Esophagus squamous epithelium (tissue), 4 donors: ENCODE data around the gene CDIP1.

Experiments
- POLR2A ChIP-seq, 4 donors: fragments of 450-650 bp; IDR thresholded peaks; one replicate each; pipeline ENCODE4 v1.6.1; 2017; ENCODE audit warnings: antibody characterized with exemption in 4 of 4, mild to moderate bottlenecking in 4 of 4, moderate library complexity in 3 of 4
- TF ChIP-seq, protein P1 (sequence below), 6 experiments: fragments of 450-650 bp in 4 of 6; fragments of 200-600 bp in 2 of 6; sonication (generic) in 2 of 6; IDR thresholded peaks; one replicate each; pipeline ENCODE4 v1.5.1; 2016 to 2019; ENCODE audit warnings: antibody characterized with exemption in 6 of 6, mild to moderate bottlenecking in 4 of 6, moderate library complexity in 4 of 6

DNA sequence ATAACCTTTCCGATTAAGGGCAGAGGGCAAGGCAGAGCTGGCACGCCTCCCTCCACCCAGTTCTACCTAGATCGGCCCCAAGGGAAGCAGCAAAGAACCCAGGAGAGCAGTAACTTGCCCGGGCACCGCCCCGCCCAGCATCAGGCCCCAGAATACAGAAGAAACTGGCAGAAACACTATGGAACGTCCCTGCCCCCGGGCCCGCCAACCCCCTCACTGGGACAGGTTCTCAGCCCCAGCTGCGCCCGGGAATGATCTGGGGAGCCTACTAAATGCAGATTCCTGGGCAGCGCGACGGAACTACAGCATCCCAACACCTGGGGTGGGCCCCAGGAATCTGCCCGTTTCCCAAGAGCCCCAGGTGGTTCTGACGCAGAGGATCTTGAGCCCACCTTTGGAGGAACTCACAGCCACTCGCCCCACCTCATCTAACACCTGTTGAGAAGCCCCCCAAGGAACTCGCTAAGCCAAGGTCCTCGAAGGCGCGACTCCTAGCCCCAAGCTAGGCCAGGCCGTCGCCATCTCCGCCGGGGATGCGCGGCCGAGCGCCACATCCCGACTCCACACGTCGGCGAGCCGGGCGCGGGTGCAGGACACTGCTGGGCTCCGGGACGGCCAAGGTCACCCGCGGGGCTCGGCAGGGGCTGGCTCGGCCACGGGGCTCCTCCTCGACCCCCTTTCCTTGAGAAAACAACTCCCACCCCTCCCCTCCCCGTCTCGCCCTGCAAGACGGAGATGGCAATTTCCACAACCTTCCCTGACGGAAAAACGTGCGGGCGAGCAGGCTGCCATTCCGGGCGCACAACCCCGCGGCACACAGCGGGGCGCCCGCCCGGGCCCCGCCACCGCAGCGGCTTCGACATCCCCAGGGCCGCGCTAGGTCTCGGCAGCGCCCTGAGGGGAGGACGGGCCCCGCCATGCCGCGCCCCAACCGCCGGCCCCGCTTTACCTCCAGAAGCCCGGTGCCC lies 913 bp downstream of the CDIP1 start:
- TF ChIP-seq, protein P1, sequence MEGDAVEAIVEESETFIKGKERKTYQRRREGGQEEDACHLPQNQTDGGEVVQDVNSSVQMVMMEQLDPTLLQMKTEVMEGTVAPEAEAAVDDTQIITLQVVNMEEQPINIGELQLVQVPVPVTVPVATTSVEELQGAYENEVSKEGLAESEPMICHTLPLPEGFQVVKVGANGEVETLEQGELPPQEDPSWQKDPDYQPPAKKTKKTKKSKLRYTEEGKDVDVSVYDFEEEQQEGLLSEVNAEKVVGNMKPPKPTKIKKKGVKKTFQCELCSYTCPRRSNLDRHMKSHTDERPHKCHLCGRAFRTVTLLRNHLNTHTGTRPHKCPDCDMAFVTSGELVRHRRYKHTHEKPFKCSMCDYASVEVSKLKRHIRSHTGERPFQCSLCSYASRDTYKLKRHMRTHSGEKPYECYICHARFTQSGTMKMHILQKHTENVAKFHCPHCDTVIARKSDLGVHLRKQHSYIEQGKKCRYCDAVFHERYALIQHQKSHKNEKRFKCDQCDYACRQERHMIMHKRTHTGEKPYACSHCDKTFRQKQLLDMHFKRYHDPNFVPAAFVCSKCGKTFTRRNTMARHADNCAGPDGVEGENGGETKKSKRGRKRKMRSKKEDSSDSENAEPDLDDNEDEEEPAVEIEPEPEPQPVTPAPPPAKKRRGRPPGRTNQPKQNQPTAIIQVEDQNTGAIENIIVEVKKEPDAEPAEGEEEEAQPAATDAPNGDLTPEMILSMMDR (IDR thresholded peaks at IDR 0.05), result no peak
- TF ChIP-seq POLR2A (IDR thresholded peaks at IDR 0.05), result no peak
